DOHH2 (cell line): Measurements from ENCODE around the gene DSE.

Experiments used
- H3F3A ChIP-seq: fragments of 200-600 bp; sonication (generic), shearing (Covaris generic); 2 replicates; pipeline ENCODE4 v1.6.0; 2016; ENCODE audit warnings: antibody characterized with exemption, mild to moderate bottlenecking; ENCODE audit not compliant: control insufficient read depth, insufficient read depth
- H3K27ac ChIP-seq: fragments of 200-600 bp; sonication (generic); 2 replicates; pipeline ENCODE4 v1.5.1; 2014; ENCODE audit warnings: low read depth, mild to moderate bottlenecking, low read length, moderate library complexity
- H3K27me3 ChIP-seq: fragments of 200-600 bp; sonication (generic); 2 replicates; pipeline ENCODE4 v1.6.1; 2014; ENCODE audit warnings: mild to moderate bottlenecking, low read length, mixed read lengths; ENCODE audit not compliant: control insufficient read depth
- H3K36me3 ChIP-seq: fragments of 200-600 bp; sonication (generic); 2 replicates; pipeline ENCODE4 v1.6.1; 2014; ENCODE audit warnings: mild to moderate bottlenecking, low read length, moderate library complexity, mixed read lengths; ENCODE audit not compliant: control insufficient read depth
- H3K4me1 ChIP-seq: fragments of 200-600 bp; sonication (generic); 2 replicates; pipeline ENCODE4 v1.6.1; 2014; ENCODE audit warnings: mild to moderate bottlenecking, low read length, mixed read lengths; ENCODE audit not compliant: control insufficient read depth
- H3K4me2 ChIP-seq: fragments of 200-600 bp; sonication (generic); 2 replicates; pipeline ENCODE4 v1.6.0; 2014; ENCODE audit warnings: mild to moderate bottlenecking, low read length, moderate library complexity
- H3K4me3 ChIP-seq: fragments of 200-600 bp; sonication (generic); 2 replicates; pipeline ENCODE4 v1.5.1; 2014; ENCODE audit warnings: mild to moderate bottlenecking, low read length, mixed read lengths
- H3K79me2 ChIP-seq: fragments of 200-600 bp; sonication (generic); 2 replicates; pipeline ENCODE4 v1.6.1; 2014; ENCODE audit warnings: mild to moderate bottlenecking, low read length, mixed read lengths; ENCODE audit not compliant: control insufficient read depth
- H3K9me2 ChIP-seq: fragments of 200-600 bp; sonication (generic); replicated peaks from 2 replicates; pipeline ENCODE4 v1.6.1; 2014; ENCODE audit warnings: mild to moderate bottlenecking, low read length, mixed read lengths; ENCODE audit not compliant: control insufficient read depth
- H3K9me3 ChIP-seq: fragments of 200-600 bp; sonication (generic); 2 replicates; pipeline ENCODE4 v1.6.1; 2014; ENCODE audit warnings: antibody characterized with exemption, low read length, mixed read lengths; ENCODE audit not compliant: control insufficient read depth, insufficient read depth
- H4K20me1 ChIP-seq: fragments of 200-600 bp; sonication (generic); 2 replicates; pipeline ENCODE4 v1.6.0; 2014; ENCODE audit warnings: low read depth, mild to moderate bottlenecking, antibody characterized with exemption, low read length, moderate library complexity; ENCODE audit not compliant: control insufficient read depth, insufficient read depth
- CTCF ChIP-seq: fragments of 200-600 bp; sonication (generic); IDR thresholded peaks from one replicate; pipeline ENCODE4 v1.5.1; 2014; ENCODE audit warnings: antibody characterized with exemption, mild to moderate bottlenecking, low read depth, low read length; ENCODE audit not compliant: poor library complexity, severe bottlenecking
- EZH2phosphoT487 ChIP-seq: fragments of 200-600 bp; sonication (generic); IDR thresholded peaks from 2 replicates; pipeline ENCODE4 v1.6.1; 2017; ENCODE audit warnings: borderline replicate concordance, mild to moderate bottlenecking, antibody characterized with exemption, low read length, moderate library complexity, mixed read lengths

Gene DSE

GRCh38 chr6:116456927-116457326 is 86.2 kb downstream of the DSE start:
- no peaks in the 10 kb centered on the region for H3K36me3 ChIP-seq
- no peak for TF ChIP-seq CTCF
- TF ChIP-seq EZH2phosphoT487 = no peak
- H3K4me1 ChIP-seq = no peaks in the 10 kb centered on the region
- H3K27ac ChIP-seq = no peak overlapping the region
- no peak overlapping the region for H3K4me2 ChIP-seq
- H3K4me3 ChIP-seq = no peak overlapping the region
- peaks cover 23% of the 10 kb centered on the region for H3K27me3 ChIP-seq
- H3K9me3 ChIP-seq = no peaks in the 10 kb centered on the region
- H3F3A ChIP-seq = no peaks in the 10 kb centered on the region
- H3K79me2 ChIP-seq = no peaks in the 10 kb centered on the region
- no peaks in the 10 kb centered on the region for H3K9me2 ChIP-seq
- H4K20me1 ChIP-seq = no peaks in the 10 kb centered on the region

- no peak overlapping the region for H3K4me2 ChIP-seq
- H3K9me2 ChIP-seq = no peaks in the 10 kb centered on the region
- H3K79me2 ChIP-seq = no peaks in the 10 kb centered on the region
- H3F3A ChIP-seq = no peaks in the 10 kb centered on the region
- no peaks in the 10 kb centered on the region for H3K9me3 ChIP-seq
- H3K27me3 ChIP-seq = peaks cover 37% of the 10 kb centered on the region
- TF ChIP-seq EZH2phosphoT487 (no peak), CTCF (no peak)
- no peak overlapping the region for H3K27ac ChIP-seq
- no peaks in the 10 kb centered on the region for H4K20me1 ChIP-seq
- no peak overlapping the region for H3K4me3 ChIP-seq
- no peaks in the 10 kb centered on the region for H3K36me3 ChIP-seq
- H3K4me1 ChIP-seq = peaks cover 4% of the 10 kb centered on the region; the same call in 1 of the 2 replicates
Measured at GRCh38 chr6:116458264-116458663, 87.5 kb downstream of the DSE start.

GRCh38 chr6:116459927-116460326 is 89.2 kb downstream of the DSE start:
- TF ChIP-seq CTCF = no peak
- TF ChIP-seq EZH2phosphoT487 = no peak
- peaks cover 12% of the 10 kb centered on the region for H3K4me1 ChIP-seq
- no peaks in the 10 kb centered on the region; the same call in 1 of the 2 replicates for H3F3A ChIP-seq
- H3K4me2 ChIP-seq = no peak overlapping the region
- no peaks in the 10 kb centered on the region for H3K9me2 ChIP-seq
- H3K36me3 ChIP-seq = no peaks in the 10 kb centered on the region
- no peaks in the 10 kb centered on the region for H3K9me3 ChIP-seq
- peaks cover 45% of the 10 kb centered on the region for H3K27me3 ChIP-seq
- H3K4me3 ChIP-seq = no peak overlapping the region
- no peak overlapping the region for H3K27ac ChIP-seq
- no peaks in the 10 kb centered on the region for H4K20me1 ChIP-seq
- H3K79me2 ChIP-seq = no peaks in the 10 kb centered on the region
